Bronchial epithelial cell (primary cell): ENCODE results near the gene GNAL. TPM values are rescaled to one million over a fixed set of nuclear protein-coding genes. Genes with fewer than 3 reads are reported as not detected.

ENCODE experiments used
- DNase-seq: peaks from one replicate; pipeline ENCODE4 v3.0.0-alpha.2; 2010; ENCODE audit warnings: low read depth
- FAIRE-seq: peaks from 2 replicates; lab custom pipeline; 2011; peaks lifted over from hg19 to GRCh38; lab: Jason Lieb, UNC
- H3K27me3 ChIP-seq: 2 replicates; pipeline ENCODE4 v1.5.1; 2011; ENCODE audit warnings: low read length; ENCODE audit not compliant: control insufficient read depth, insufficient read depth
- H3K36me3 ChIP-seq: 2 replicates; pipeline ENCODE4 v1.5.1; 2011; ENCODE audit warnings: low read length; ENCODE audit not compliant: control insufficient read depth, insufficient read depth
- H3K4me3 ChIP-seq: 2 replicates; pipeline ENCODE4 v1.5.1; 2011; ENCODE audit warnings: mild to moderate bottlenecking, low read depth, low read length, control low read depth
- CTCF ChIP-seq: IDR thresholded peaks from 2 replicates; pipeline ENCODE4 v1.5.1; 2011; ENCODE audit warnings: mild to moderate bottlenecking, moderate library complexity, low read length, control low read depth, inconsistent platforms; ENCODE audit not compliant: insufficient read depth, severe bottlenecking
- total RNA-seq: library from RNA; depleted of rRNA; stranded (reverse); fragments of >200 nt; gene quantifications from 2 replicates; pipeline ENCODE4 v1.2.1, GENCODE V29; 2014

Gene GNAL
- total RNA-seq, 1 donor from 2014 or later, result 10.8 TPM

GRCh38 chr18:11673560-11673959 is 15.5 kb upstream of the GNAL start:
- peak; percentile 96 for FAIRE-seq
- no peaks in the 10 kb centered on the region for H3K27me3 ChIP-seq
- DNase-seq, result no peak
- no peaks in the 10 kb centered on the region for H3K36me3 ChIP-seq
- TF ChIP-seq CTCF, result no peak
- H3K4me3 ChIP-seq, result no peak overlapping the region

GRCh38 chr18:11674119-11674518 is 14.9 kb upstream of the GNAL start:
- no peaks in the 10 kb centered on the region for H3K27me3 ChIP-seq
- H3K4me3 ChIP-seq, result no peak overlapping the region
- H3K36me3 ChIP-seq, result no peaks in the 10 kb centered on the region
- TF ChIP-seq CTCF, result no peak
- DNase-seq (no peak), FAIRE-seq (no peak)

- no peak for TF ChIP-seq CTCF
- H3K27me3 ChIP-seq, result no peaks in the 10 kb centered on the region
- H3K36me3 ChIP-seq, result no peaks in the 10 kb centered on the region
- no peak overlapping the region for H3K4me3 ChIP-seq
- FAIRE-seq (no peak), DNase-seq (no peak)
Measured at GRCh38 chr18:11676386-11676785, 12.7 kb upstream of the GNAL start.

- DNase-seq (peak; percentile 71), FAIRE-seq (no peak)
- no peak overlapping the region for H3K4me3 ChIP-seq
- no peaks in the 10 kb centered on the region for H3K27me3 ChIP-seq
- TF ChIP-seq CTCF, result no peak
- H3K36me3 ChIP-seq, result no peaks in the 10 kb centered on the region
Measured at GRCh38 chr18:11676867-11677266, 12.2 kb upstream of the GNAL start.

- FAIRE-seq, result no peak
- TF ChIP-seq CTCF, result no peak
- DNase-seq, result no peak
- Histone ChIP-seq H3K4me3 (no peak overlapping the region), H3K27me3 (no peaks in the 10 kb centered on the region), H3K36me3 (no peaks in the 10 kb centered on the region)
Measured at GRCh38 chr18:11678211-11678610, 10.9 kb upstream of the GNAL start.
